GM13977 (cell line): ENCODE data around the gene CENPS.
"Not testable (repeated sequence)": the region's sequence is repeated elsewhere in the genome, so short reads cannot be mapped to it uniquely, and the experiment has no call there.

ENCODE experiments used
- DNase-seq: peaks from one replicate; pipeline ENCODE4 v3.0.0; 2012; ENCODE audit warnings: low spot score
- in situ Hi-C: fragments of 300-500 bp; cut with MboI; formaldehyde crosslinking; loops from one replicate; pipeline ENCODE4 v1.12.0; 2022; ENCODE audit warnings: low sequenced_read_pairs, low pct_unique_long_range_greater_than_20kb, mixed read lengths, inconsistent platforms; ENCODE audit not compliant: unreplicated experiment
- TF ChIP-seq, protein P1 (sequence below): IDR thresholded peaks from 2 replicates; pipeline ENCODE4 v1.5.1; 2012; ENCODE audit warnings: mild to moderate bottlenecking, control low read depth; ENCODE audit not compliant: insufficient read depth; ENCODE audit errors: extremely low read depth, missing control alignments

The CENPS gene

DNA sequence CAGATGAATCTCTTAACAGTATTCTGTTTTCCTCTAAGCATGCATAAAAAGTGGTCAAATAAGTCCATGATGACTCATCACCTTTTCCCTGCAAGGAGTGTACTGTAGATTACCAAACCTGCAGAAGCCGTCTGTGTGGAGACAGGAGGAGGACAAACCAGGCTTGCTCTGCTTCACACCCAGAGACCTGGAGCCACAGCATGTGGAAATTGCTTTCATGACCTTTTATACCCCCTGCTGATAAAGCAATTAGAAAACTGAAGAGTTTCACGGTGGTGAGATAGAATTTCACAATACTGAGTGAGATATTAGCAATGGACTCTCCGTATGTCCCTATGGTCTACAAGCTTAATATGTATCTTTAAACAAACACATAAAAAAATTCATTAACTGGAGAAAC is 29.0 kb downstream of the CENPS start:
- no peak for DNase-seq
- TF ChIP-seq, protein P1, sequence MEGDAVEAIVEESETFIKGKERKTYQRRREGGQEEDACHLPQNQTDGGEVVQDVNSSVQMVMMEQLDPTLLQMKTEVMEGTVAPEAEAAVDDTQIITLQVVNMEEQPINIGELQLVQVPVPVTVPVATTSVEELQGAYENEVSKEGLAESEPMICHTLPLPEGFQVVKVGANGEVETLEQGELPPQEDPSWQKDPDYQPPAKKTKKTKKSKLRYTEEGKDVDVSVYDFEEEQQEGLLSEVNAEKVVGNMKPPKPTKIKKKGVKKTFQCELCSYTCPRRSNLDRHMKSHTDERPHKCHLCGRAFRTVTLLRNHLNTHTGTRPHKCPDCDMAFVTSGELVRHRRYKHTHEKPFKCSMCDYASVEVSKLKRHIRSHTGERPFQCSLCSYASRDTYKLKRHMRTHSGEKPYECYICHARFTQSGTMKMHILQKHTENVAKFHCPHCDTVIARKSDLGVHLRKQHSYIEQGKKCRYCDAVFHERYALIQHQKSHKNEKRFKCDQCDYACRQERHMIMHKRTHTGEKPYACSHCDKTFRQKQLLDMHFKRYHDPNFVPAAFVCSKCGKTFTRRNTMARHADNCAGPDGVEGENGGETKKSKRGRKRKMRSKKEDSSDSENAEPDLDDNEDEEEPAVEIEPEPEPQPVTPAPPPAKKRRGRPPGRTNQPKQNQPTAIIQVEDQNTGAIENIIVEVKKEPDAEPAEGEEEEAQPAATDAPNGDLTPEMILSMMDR, result no peak
- in situ Hi-C loops, result no loop called here

- no peak for DNase-seq
- in situ Hi-C loops, result no loop called here
Measured at GRCh38 chr1:10467078-10467477, 36.8 kb downstream of the CENPS start.

GRCh38 chr1:10470043-10470442 is 39.8 kb downstream of the CENPS start:
- in situ Hi-C loops, result no loop called here

More at GRCh38 chr1:10467078-10467477, 36.8 kb downstream of the CENPS start:
- TF ChIP-seq, protein P1, result no peak

DNA sequence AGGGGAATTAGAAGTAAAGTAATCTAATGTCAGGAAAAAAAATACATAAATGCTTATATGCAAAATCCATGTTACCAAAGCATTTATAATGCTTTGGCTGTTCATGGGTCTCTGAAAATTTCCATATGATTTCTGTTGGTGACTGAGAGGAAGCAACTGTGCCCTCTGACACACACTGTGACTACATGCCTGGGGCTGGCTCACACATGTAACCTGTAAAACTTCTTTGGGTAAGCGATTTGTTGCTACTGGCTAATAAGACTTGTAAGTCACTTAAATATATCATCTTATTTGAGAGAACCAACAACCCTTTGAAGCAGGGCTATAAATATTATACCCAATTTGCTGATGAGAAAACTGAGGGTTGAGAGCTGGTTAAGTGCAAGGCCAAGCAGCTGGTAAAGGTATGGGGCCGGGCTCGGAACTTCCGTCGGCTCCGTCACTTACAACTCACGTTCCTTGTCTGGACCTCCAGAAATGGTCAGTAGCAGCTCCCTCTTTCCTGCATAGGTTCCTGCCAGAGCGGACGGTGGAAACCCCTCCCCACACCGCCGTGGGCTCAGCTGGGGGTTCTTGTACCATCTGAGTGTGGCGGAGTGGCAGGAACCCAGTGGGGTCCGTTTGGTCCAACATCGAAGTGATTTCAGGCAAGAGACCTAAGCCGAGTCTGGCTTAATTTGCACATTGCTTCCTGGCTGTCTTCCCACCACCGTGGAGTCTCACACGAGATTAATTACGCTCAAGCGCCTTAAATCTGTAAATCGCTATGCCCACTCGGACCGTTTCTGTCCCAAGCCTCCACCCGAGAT is 41.4 kb downstream of the CENPS start:
- TF ChIP-seq, protein P1, result no peak
- in situ Hi-C loops, result no loop called here
- DNase-seq, result no peak

More at GRCh38 chr1:10470043-10470442, 39.8 kb downstream of the CENPS start:
- TF ChIP-seq, protein P1, result no peak
- DNase-seq, result no peak

- in situ Hi-C loops, result no loop called here
- TF ChIP-seq, protein P1, result no peak
- DNase-seq, result peak; percentile 93
Measured at GRCh38 chr1:10472220-10473144, 42.2 kb downstream of the CENPS start, which contains the start of gene DFFA. TSS of gene DFFA (minus strand) at chr1:10472529. CDS start at chr1:10472458, 71 bp downstream.

- TF ChIP-seq, protein P1, result no peak
- in situ Hi-C loops, result no loop called here
Measured at GRCh38 chr1:10473145-10473765, 43.0 kb downstream of the CENPS start.

GRCh38 chr1:10474309-10474612 is 44.0 kb downstream of the CENPS start:
- in situ Hi-C loops, DNase-seq: not testable (repeated sequence)

More at GRCh38 chr1:10473145-10473765, 43.0 kb downstream of the CENPS start:
- DNase-seq, result no peak
